Posterior cingulate gyrus (tissue), 11 donors: ENCODE measurements around the gene ETFB.
A peak's percentile ranks its signal among the peaks of the same experiment; 100 is the strongest.

ENCODE experiments used
- DNase-seq, 10 donors: peaks; one replicate each; pipeline versions ENCODE4 v3.0.0 to v3.0.0-alpha.2; 2020 to 2021; ENCODE audit warnings: mixed read lengths in 3 of 10
- intact Hi-C: fragments of 100-400 bp; cut with DNase I; formaldehyde crosslinking; loops from one replicate; pipeline ENCODE4 v1.15.1; 2023

ETFB gene

DNA sequence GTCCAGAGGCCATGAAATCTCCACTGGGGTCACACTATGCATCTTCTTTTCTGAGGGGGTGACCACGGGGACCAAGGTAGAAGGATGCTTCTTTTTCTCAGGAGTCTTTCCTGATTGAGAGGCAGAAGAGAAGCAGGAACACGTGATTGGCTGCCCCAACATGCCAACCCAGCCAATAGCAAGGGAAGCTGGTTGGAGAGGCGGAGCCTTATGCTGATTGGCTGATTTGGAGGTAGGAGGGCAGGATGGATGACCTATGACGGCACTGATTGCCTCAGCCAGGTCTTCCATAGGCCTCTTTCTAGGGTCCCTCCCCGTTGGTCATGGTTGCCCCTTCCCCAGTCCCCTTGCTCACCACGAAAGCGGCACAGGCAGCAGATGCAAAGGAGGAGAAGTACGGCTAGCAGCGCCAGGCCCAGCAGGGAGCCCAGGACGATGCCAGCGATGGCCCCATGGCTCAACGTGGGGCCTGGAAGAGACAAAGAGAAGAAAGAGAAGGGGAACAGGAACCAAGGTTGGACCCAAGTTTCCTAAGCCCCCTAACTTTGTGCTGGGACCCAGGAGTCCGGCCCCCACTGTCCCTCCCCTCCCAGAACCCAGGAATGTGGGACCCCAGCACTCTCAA, 32.2 kb downstream of the ETFB start:
- intact Hi-C loops = no loop called here
- peak in 3 of 10 donors; percentile 38 to 67 (median 45) for DNase-seq

GRCh38 chr19:51331716-51332115, 34.5 kb downstream of the ETFB start:
- intact Hi-C loops = no loop called here
- DNase-seq = no peak

GRCh38 chr19:51331193-51331592, 35.0 kb downstream of the ETFB start:
- no peak for DNase-seq
- intact Hi-C loops = no loop called here

- no peak for DNase-seq
- intact Hi-C loops = no loop called here
Observed at GRCh38 chr19:51330366-51330765, 35.8 kb downstream of the ETFB start.

- DNase-seq = peak in 2 of 10 donors; percentile 49 to 60
- intact Hi-C loops = no loop called here
Observed at GRCh38 chr19:51329411-51329810, 36.8 kb downstream of the ETFB start.

- peak in 2 of 10 donors; percentile 81 to 82 for DNase-seq
- intact Hi-C loops = no loop called here
Observed at GRCh38 chr19:51327066-51328001, 38.9 kb downstream of the ETFB start.

GRCh38 chr19:51326216-51327065, 39.7 kb downstream of the ETFB start:
- intact Hi-C loops = no loop called here
- DNase-seq = peak in 2 of 10 donors; percentile 42 to 65

- intact Hi-C loops = no loop called here
- DNase-seq = peak in 2 of 10 donors; percentile 75 to 77
Observed at GRCh38 chr19:51325161-51325976, 40.8 kb downstream of the ETFB start.

DNA sequence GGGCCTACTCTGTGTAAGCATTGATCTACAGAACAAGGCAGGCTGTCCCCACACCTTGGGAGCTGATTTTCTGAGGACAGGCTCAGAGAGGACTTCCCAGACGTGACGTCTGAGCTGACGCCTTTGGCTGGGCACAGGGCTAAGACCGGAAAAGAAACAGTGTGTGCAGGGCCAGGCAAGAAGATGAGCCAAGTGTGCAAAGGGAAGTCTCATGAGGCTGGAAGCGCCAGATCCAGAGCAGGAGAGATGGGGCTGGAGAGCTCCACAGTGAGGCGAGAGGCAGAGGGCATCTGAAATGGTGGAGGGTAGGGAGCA, 42.1 kb downstream of the ETFB start:
- intact Hi-C loops = no loop called here
- peak in 1 of 10 donors; percentile 78 for DNase-seq

DNA sequence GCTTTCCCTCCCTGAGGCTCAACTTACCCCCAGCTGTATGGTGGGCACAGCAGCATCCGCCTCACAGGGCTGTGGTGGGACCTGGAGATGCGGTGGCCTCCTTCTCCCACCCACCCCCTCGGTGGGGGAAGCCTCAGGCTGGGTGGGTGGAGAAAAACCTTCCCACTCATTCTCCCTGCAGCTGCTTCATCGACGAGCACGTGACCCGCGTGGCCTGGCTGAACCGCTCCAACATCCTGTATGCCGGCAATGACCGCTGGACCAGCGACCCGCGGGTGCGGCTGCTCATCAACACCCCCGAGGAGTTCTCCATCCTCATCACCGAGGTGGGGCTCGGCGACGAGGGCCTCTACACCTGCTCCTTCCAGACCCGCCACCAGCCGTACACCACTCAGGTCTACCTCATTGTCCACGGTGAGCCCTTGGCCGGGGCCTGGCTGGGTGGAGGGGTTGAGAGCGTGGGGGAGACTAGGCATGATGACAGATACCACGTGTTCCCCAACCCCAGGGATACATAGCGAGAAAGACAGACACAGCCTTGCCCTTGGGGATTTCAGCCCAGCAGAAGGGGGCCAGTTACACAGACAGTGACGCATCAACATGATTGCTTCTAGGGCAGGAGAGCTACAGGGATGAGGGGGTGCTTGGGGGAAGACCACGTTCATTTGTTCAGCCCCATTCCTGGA, 42.6 kb downstream of the ETFB start:
- intact Hi-C loops = no loop called here
- DNase-seq = peak in 1 of 10 donors; percentile 77

GRCh38 chr19:51321799-51322198, 44.4 kb downstream of the ETFB start:
- intact Hi-C loops = no loop called here
- no peak for DNase-seq

DNA sequence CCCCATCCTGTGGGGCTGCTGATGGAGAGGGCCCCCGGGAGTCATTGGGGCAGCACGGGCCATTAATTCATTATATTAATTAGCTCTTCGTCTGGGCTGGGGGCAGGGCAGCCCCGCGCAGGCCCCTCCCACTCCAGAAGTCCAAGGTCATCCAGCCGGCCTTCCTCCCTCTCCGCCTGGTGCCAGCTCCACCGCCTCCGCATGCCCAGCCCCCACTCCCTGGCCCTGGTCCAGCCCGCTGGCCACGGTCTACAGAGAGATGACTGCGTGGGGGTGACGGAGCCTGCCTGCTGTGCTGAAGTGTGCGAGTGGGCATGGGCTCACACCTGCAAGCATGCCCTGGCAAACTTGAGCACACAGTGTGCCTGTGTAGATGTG, 45.9 kb downstream of the ETFB start:
- intact Hi-C loops = no loop called here
- peak in 3 of 10 donors; percentile 42 to 90 (median 80) for DNase-seq

DNA sequence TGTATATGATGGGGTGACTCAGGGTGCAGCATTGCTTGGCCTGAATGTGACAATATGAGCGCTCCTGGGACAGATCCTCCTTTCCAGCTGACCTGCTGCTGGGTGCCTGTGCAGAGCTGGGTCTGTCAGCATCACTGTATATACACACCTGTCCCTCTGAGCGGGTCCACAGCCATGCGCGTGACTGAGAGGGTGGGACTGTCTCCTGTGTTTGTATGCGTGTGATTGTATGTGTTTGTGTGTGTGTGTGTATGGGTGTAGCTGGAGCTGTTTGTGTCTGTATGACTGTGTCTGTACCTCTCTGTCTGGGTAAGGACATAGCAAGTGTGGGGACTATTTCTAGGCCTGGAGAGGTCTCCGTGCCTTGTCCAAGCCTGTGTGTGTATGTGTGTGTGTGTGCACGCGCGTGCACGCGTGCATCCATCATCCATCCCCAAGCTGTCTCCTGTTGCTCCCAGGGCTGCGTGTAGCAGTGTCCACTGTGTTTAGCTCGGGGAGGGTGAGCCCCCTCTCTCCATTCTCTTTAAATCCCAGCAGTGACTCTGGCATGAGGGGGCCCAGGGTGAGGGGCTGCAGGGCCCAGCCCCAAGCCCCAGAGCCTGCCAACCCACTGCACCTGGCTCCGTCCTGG, 46.4 kb downstream of the ETFB start:
- intact Hi-C loops = no loop called here

DNA sequence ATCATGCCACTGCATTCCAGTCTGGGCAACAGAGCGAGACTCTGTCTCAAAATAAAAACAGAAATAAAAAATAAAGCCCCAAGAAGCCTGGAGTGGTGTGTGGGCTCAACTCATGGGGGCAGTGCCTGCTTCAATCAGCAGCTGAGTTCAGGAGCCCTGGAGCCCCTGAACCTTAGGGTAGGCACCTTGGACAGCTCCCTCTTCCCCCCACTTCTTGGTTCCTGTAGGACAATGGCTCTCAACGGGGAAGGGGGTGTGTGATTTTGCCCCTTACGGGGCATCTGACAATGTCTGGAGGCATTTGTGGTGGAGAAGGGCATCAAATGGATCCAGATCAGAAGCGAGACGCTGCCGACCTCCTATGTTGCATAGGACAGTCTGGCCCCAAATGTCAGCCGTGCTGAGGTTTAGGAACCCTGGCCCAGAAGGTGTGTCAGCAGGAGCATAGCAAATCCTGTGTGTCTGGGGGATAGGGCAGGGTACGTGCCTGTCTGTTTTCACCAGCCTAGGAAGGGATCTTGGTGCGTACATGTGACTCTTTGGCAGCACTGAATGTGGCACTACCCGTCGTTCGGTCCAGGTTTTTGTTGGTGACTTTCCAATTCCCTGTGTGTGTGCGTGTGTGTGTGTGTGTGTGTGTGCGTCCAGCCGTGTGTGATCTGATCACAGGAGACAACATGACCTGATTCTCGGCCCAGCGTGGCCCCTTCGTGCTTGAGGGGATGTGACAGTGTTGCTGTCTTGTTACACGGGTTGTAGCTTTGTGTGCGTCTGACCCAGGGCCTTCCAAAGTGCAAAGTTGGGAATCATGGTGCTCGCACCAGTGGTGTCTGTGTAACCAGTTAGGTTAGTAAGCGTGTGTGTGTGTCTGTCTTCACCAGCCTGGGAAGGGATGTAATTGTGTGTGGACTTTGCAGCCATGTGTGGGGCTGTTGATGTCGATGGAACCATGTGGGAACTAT, 47.2 kb downstream of the ETFB start:
- DNase-seq = no peak
- intact Hi-C loops = no loop called here

More for the DNA sequence above, 46.4 kb downstream of the ETFB start:
- DNase-seq = no peak

GRCh38 chr19:51317968-51318367, 48.2 kb downstream of the ETFB start:
- intact Hi-C loops = no loop called here
- DNase-seq = no peak

- intact Hi-C loops = no loop called here
- peak in 1 of 10 donors; percentile 70 for DNase-seq
Observed at GRCh38 chr19:51317376-51317775, 48.8 kb downstream of the ETFB start.

- intact Hi-C loops = no loop called here
- DNase-seq = no peak
Observed at GRCh38 chr19:51316688-51317087, 49.5 kb downstream of the ETFB start.
